ENCODE results near the gene LRRK1. TPM values are rescaled to one million over a fixed set of nuclear protein-coding genes. Genes with fewer than 3 reads are reported as not detected.

LRRK1 gene
- total RNA-seq, 1 experiment from 2014 or later: 7.6 TPM

- DNase-seq (ENCODE audit: low spot score) (no peak), ATAC-seq (no peak)
- Mint-ChIP-seq H3K36me3 (0 out of 2 replicates have a peak, but pooled peaks cover 6% of the 10 kb centered on the region), H3K27ac (no peak overlapping the region), H3K4me3 (no peak overlapping the region), H3K27me3 (ENCODE audit: low read depth) (peaks cover 14% of the 10 kb centered on the region), H3K9me3 (0 out of 2 replicates have a peak, but pooled peaks cover 13% of the 10 kb centered on the region), H3K4me1 (peaks cover 30% of the 10 kb centered on the region)
- ChIA-PET CTCF (interaction anchor here (1.1 to 1.5 kb wide), 2 partner anchors 10 to 27 kb away, joined by 3 to 4 read pairs; no protein-coding TSS in a partner anchor), POLR2A (no interaction called here)
- TF ChIP-seq TP53 (CRISPR knock-in tag; IDR thresholded peaks at IDR 0.05): no peak
- TF ChIP-seq FOXP4 (CRISPR knock-in tag; IDR thresholded peaks at IDR 0.05): no peak
- TF ChIP-seq ZNF121 (CRISPR knock-in tag; IDR thresholded peaks at IDR 0.05): no peak
- TF ChIP-seq ATF1 (CRISPR knock-in tag; IDR thresholded peaks at IDR 0.05): no peak
- no peak for TF ChIP-seq ZNF219 (CRISPR knock-in tag; IDR thresholded peaks at IDR 0.05; ENCODE audit: borderline replicate concordance)
- no peak for TF ChIP-seq ZNF425 (CRISPR knock-in tag; conservative IDR thresholded peaks at IDR 0.05)
- TF ChIP-seq FOXJ3 (CRISPR knock-in tag; IDR thresholded peaks at IDR 0.05; ENCODE audit: borderline replicate concordance): no peak
Measured at GRCh38 chr15:101042320-101042719, 123.2 kb downstream of the LRRK1 start.

GRCh38 chr15:101043011-101043410 lies 123.9 kb downstream of the LRRK1 start:
- CTCF ChIA-PET: interaction anchor here (1.0 to 1.5 kb wide), 3 partner anchors 11 to 227 kb away, joined by 3 to 4 read pairs (median 3); no protein-coding TSS in a partner anchor
- no peak for TF ChIP-seq FOXK1 (CRISPR knock-in tag; IDR thresholded peaks at IDR 0.05)
- no peak for TF ChIP-seq ZNF532 (CRISPR knock-in tag; IDR thresholded peaks at IDR 0.05; ENCODE audit: borderline replicate concordance)
- TF ChIP-seq ZNF425 (CRISPR knock-in tag; conservative IDR thresholded peaks at IDR 0.05): no peak
- TF ChIP-seq AR (CRISPR knock-in tag; IDR thresholded peaks at IDR 0.05): no peak
- TF ChIP-seq ZNF138 (CRISPR knock-in tag; conservative IDR thresholded peaks at IDR 0.05): no peak
- TF ChIP-seq ZNF671 (CRISPR knock-in tag; IDR thresholded peaks at IDR 0.05): no peak
- 0 out of 2 replicates have a peak, but pooled peaks cover 13% of the 10 kb centered on the region for H3K9me3 Mint-ChIP-seq
- H3K27me3 Mint-ChIP-seq (ENCODE audit: low read depth): peaks cover 17% of the 10 kb centered on the region
- no peak overlapping the region for H3K27ac Mint-ChIP-seq
- POLR2A ChIA-PET: no interaction called here
- DNase-seq (ENCODE audit: low spot score): no peak
- H3K4me1 Mint-ChIP-seq: peaks cover 37% of the 10 kb centered on the region
- H3K4me3 Mint-ChIP-seq: no peak overlapping the region
- H3K36me3 Mint-ChIP-seq: 0 out of 2 replicates have a peak, but pooled peaks cover 6% of the 10 kb centered on the region
- peak; percentile 62 for ATAC-seq

Data from WTC11 (cell line).